LNCAP (cell line): ENCODE data around the gene MRPS15.

ENCODE experiments used
- TF ChIP-seq, protein P1 (sequence below): fragments of 450-650 bp; IDR thresholded peaks from 2 replicates; pipeline ENCODE4 v1.5.1; 2017; ENCODE audit warnings: mild to moderate bottlenecking

The MRPS15 gene

GRCh38 chr1:36419140-36419539, 45.0 kb downstream of the MRPS15 start:
- TF ChIP-seq, protein P1, sequence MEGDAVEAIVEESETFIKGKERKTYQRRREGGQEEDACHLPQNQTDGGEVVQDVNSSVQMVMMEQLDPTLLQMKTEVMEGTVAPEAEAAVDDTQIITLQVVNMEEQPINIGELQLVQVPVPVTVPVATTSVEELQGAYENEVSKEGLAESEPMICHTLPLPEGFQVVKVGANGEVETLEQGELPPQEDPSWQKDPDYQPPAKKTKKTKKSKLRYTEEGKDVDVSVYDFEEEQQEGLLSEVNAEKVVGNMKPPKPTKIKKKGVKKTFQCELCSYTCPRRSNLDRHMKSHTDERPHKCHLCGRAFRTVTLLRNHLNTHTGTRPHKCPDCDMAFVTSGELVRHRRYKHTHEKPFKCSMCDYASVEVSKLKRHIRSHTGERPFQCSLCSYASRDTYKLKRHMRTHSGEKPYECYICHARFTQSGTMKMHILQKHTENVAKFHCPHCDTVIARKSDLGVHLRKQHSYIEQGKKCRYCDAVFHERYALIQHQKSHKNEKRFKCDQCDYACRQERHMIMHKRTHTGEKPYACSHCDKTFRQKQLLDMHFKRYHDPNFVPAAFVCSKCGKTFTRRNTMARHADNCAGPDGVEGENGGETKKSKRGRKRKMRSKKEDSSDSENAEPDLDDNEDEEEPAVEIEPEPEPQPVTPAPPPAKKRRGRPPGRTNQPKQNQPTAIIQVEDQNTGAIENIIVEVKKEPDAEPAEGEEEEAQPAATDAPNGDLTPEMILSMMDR: no peak

GRCh38 chr1:36417931-36418330, 46.3 kb downstream of the MRPS15 start:
- TF ChIP-seq, protein P1: no peak

GRCh38 chr1:36415661-36416326, 48.4 kb downstream of the MRPS15 start:
- TF ChIP-seq, protein P1: no peak

- TF ChIP-seq, protein P1: no peak
These were observed 49.8 kb downstream of the MRPS15 start for GRCh38 chr1:36414384-36414783.

- TF ChIP-seq, protein P1: no peak
These were observed 52.2 kb downstream of the MRPS15 start for GRCh38 chr1:36411674-36412648.

DNA sequence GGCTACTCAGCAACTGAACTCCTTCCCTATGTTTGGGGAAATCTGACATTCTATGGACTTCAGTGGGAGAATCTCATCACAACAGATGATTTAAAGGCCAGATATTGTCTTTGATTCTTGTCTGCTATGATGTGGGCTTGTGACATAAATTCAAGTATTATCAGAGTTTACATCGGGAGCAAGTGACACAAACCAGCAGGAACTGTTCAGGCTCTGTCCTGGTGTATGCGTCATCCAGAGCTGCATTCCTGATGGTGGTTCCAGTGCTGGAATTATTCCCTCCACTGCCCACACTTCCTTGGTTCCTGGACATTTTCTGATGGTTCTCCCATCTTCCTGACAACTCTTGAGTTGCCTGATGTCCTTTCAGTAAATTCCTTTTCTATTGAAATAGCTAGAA, 55.7 kb downstream of the MRPS15 start:
- TF ChIP-seq, protein P1: no peak

DNA sequence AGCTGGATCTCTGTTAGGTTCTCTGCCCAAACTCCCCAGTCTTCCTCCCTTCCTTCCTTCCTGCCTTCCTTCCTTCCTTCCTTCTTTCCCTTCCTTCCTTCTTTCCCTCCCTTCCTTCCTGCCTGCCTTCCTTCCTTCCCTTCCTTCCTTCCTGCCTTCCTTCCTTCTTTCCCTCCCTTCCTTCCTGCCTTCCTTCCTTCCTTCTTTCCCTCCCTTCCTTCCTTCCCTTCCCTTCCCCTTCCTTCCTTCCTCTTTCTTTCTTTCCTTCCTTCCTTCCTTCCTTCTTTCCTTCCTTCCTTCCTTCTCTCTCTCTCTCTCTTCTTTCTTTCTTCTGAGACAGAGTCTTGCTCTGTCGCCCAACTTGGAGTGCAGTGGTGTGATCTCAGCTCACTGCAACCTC, 57.7 kb downstream of the MRPS15 start:
- TF ChIP-seq, protein P1: no peak
